RWPE2 (cell line): ENCODE data around the gene CCDC9B.

ENCODE experiments used
- ATAC-seq: fragments of 200-7000 bp; cut with Tn5 transposase; 3 replicates; pipeline ENCODE4 v1.9.1; 2021; ENCODE audit warnings: low read depth
- DNase-seq: peaks from one replicate; pipeline ENCODE4 v3.0.0-alpha.2; 2020; ENCODE audit warnings: low spot score
- H3K27ac ChIP-seq: fragments of 450-650 bp; 2 replicates; pipeline ENCODE4 v1.5.1; 2017; ENCODE audit warnings: mild to moderate bottlenecking; ENCODE audit not compliant: poor library complexity, severe bottlenecking
- H3K27me3 ChIP-seq: fragments of 250-450 bp; sonication (Bioruptor Pico); 2 replicates; pipeline ENCODE4 v1.5.1; 2021; ENCODE audit warnings: mild to moderate bottlenecking, moderate library complexity; ENCODE audit not compliant: insufficient read depth, poor library complexity, severe bottlenecking
- H3K36me3 ChIP-seq: fragments of 250-450 bp; sonication (Bioruptor Pico); 2 replicates; pipeline ENCODE4 v1.5.1; 2020; ENCODE audit warnings: low read depth, mild to moderate bottlenecking, moderate library complexity
- H3K4me1 ChIP-seq: fragments of 250-450 bp; sonication (Bioruptor Pico); 2 replicates; pipeline ENCODE4 v1.5.1; 2021; ENCODE audit warnings: mild to moderate bottlenecking, moderate library complexity; ENCODE audit not compliant: insufficient read depth, poor library complexity, severe bottlenecking
- H3K4me3 ChIP-seq: fragments of 250-450 bp; sonication (Bioruptor Pico); 2 replicates; pipeline ENCODE4 v1.5.1; 2021; ENCODE audit warnings: mild to moderate bottlenecking, moderate library complexity; ENCODE audit not compliant: severe bottlenecking
- H3K9me3 ChIP-seq: fragments of 250-450 bp; sonication (Bioruptor Pico); 2 replicates; pipeline ENCODE4 v1.5.1; 2021; ENCODE audit warnings: mild to moderate bottlenecking, moderate library complexity; ENCODE audit not compliant: severe bottlenecking
- CTCF ChIP-seq: fragments of 450-650 bp; IDR thresholded peaks from one replicate; pipeline ENCODE4 v1.5.1; 2017; ENCODE audit warnings: mild to moderate bottlenecking, moderate library complexity; ENCODE audit not compliant: poor library complexity, severe bottlenecking

The CCDC9B gene

GRCh38 chr15:40365624-40366456, 25.1 kb upstream of the CCDC9B start:
- TF ChIP-seq CTCF, result no peak

GRCh38 chr15:40365016-40365415, 24.3 kb upstream of the CCDC9B start:
- H3K36me3 ChIP-seq, result no peaks in the 10 kb centered on the region
- no peak overlapping the region for H3K27ac ChIP-seq
- H3K4me3 ChIP-seq, result no peak overlapping the region
- peaks cover 4% of the 10 kb centered on the region for H3K4me1 ChIP-seq
- no peaks in the 10 kb centered on the region for H3K9me3 ChIP-seq
- DNase-seq, result no peak
- TF ChIP-seq CTCF, result no peak
- no peaks in the 10 kb centered on the region for H3K27me3 ChIP-seq
- no peak for ATAC-seq

More at GRCh38 chr15:40365624-40366456, 25.1 kb upstream of the CCDC9B start:
- H3K4me1 ChIP-seq, result no peaks in the 10 kb centered on the region
- no peaks in the 10 kb centered on the region for H3K36me3 ChIP-seq
- H3K27me3 ChIP-seq, result no peaks in the 10 kb centered on the region
- DNase-seq (no peak), ATAC-seq (no peak)
- no peak overlapping the region for H3K27ac ChIP-seq
- no peak overlapping the region for H3K4me3 ChIP-seq
- H3K9me3 ChIP-seq, result no peaks in the 10 kb centered on the region

- Histone ChIP-seq H3K36me3 (no peaks in the 10 kb centered on the region), H3K9me3 (no peaks in the 10 kb centered on the region), H3K4me1 (peaks cover 12% of the 10 kb centered on the region), H3K27me3 (no peaks in the 10 kb centered on the region), H3K4me3 (no peak overlapping the region), H3K27ac (no peak overlapping the region)
- TF ChIP-seq CTCF, result no peak
- DNase-seq (no peak), ATAC-seq (no peak)
Observed at GRCh38 chr15:40364251-40364650, 23.5 kb upstream of the CCDC9B start.

- Histone ChIP-seq H3K9me3 (no peaks in the 10 kb centered on the region), H3K27me3 (no peaks in the 10 kb centered on the region), H3K27ac (no peak overlapping the region), H3K36me3 (no peaks in the 10 kb centered on the region), H3K4me1 (peaks cover 18% of the 10 kb centered on the region), H3K4me3 (no peak overlapping the region)
- DNase-seq, result no peak
- ATAC-seq, result no peak
- no peak for TF ChIP-seq CTCF
Observed at GRCh38 chr15:40363611-40364010, 22.9 kb upstream of the CCDC9B start.

- DNase-seq (no peak), ATAC-seq (no peak)
- Histone ChIP-seq H3K4me1 (peaks cover 20% of the 10 kb centered on the region), H3K36me3 (no peaks in the 10 kb centered on the region), H3K27me3 (no peaks in the 10 kb centered on the region), H3K4me3 (no peak overlapping the region), H3K27ac (no peak overlapping the region), H3K9me3 (no peaks in the 10 kb centered on the region)
- no peak for TF ChIP-seq CTCF
Observed at GRCh38 chr15:40361640-40362039, 20.9 kb upstream of the CCDC9B start.
